Measurements from ENCODE around the gene SSTR1. TPM values are rescaled to one million over a fixed set of nuclear protein-coding genes. Genes with fewer than 3 reads are reported as not detected.
A peak's percentile ranks its signal among the peaks of the same experiment; 100 is the strongest.

Gene SSTR1
- total RNA-seq, 4 donors from 2014 or later: 0.33 to 0.97 (median 0.58) TPM

GRCh38 chr14:38238878-38239277 is 31.2 kb downstream of the SSTR1 start:
- Histone ChIP-seq H3K36me3 (no peaks in the 10 kb centered on the region), H3K4me1 (no peaks in the 10 kb centered on the region), H3K27ac (replicated peaks in 1 of 4) (no peak overlapping the region), H3K4me3 (no peak overlapping the region), H3K27me3 (no peaks in the 10 kb centered on the region), H3K9me3 (no peaks in the 10 kb centered on the region)
- TF ChIP-seq POLR2A (IDR thresholded peaks at IDR 0.05; ENCODE audit: low read depth): no peak
- no peak for TF ChIP-seq EP300 (IDR thresholded peaks at IDR 0.05)
- no peak for TF ChIP-seq POLR2AphosphoS5 (IDR thresholded peaks at IDR 0.05)
- TF ChIP-seq CTCF (IDR thresholded peaks at IDR 0.05): no peak
- DNase-seq (ENCODE audit: extremely low spot score): no peak
- intact Hi-C loops (cut with DNase I): no loop called here

- TF ChIP-seq POLR2A (IDR thresholded peaks at IDR 0.05; ENCODE audit: low read depth) (no peak), EP300 (IDR thresholded peaks at IDR 0.05) (no peak), POLR2AphosphoS5 (IDR thresholded peaks at IDR 0.05) (no peak), CTCF (IDR thresholded peaks at IDR 0.05) (no peak)
- Histone ChIP-seq H3K4me3 (no peak overlapping the region), H3K9me3 (no peaks in the 10 kb centered on the region), H3K36me3 (no peaks in the 10 kb centered on the region), H3K4me1 (no peaks in the 10 kb centered on the region), H3K27me3 (no peaks in the 10 kb centered on the region), H3K27ac (replicated peaks in 1 of 4) (no peak overlapping the region)
- intact Hi-C loops (cut with DNase I): no loop called here
- 70% methylated on average over 1 of the region's 1 CpG for WGBS
- no peak for DNase-seq (ENCODE audit: extremely low spot score)
These were observed 36.1 kb downstream of the SSTR1 start for GRCh38 chr14:38243696-38244240.

- H3K4me1 ChIP-seq: no peaks in the 10 kb centered on the region
- no peaks in the 10 kb centered on the region for H3K36me3 ChIP-seq
- no peak for DNase-seq (ENCODE audit: extremely low spot score)
- TF ChIP-seq EP300 (IDR thresholded peaks at IDR 0.05) (no peak), CTCF (IDR thresholded peaks at IDR 0.05) (peak in 1 of 3 experiments; percentile 7)
- no peak overlapping the region for H3K4me3 ChIP-seq
- H3K9me3 ChIP-seq: no peaks in the 10 kb centered on the region
- 95% methylated on average over 3 of the region's 3 CpGs for WGBS
- H3K27ac ChIP-seq (replicated peaks in 1 of 4): no peak overlapping the region
- intact Hi-C loops (cut with DNase I): no loop called here
- peaks cover 0 to 5% (median 0%) of the 10 kb centered on the region in 4 donors for H3K27me3 ChIP-seq
These were observed 40.8 kb downstream of the SSTR1 start for GRCh38 chr14:38248321-38249028.

GRCh38 chr14:38250331-38250730 is 42.6 kb downstream of the SSTR1 start:
- Histone ChIP-seq H3K36me3 (no peaks in the 10 kb centered on the region), H3K27me3 (peaks cover 0 to 20% (median 0%) of the 10 kb centered on the region in 4 donors), H3K9me3 (no peaks in the 10 kb centered on the region), H3K27ac (replicated peaks in 1 of 4) (no peak overlapping the region), H3K4me3 (peak overlapping the region in 3 of 4 donors; percentile 13 to 53 (median 14)), H3K4me1 (peaks cover 0 to 5% (median 4%) of the 10 kb centered on the region in 4 donors)
- no peak for TF ChIP-seq POLR2A (IDR thresholded peaks at IDR 0.05; ENCODE audit: low read depth)
- no peak for TF ChIP-seq POLR2AphosphoS5 (IDR thresholded peaks at IDR 0.05)
- no peak for TF ChIP-seq EP300 (IDR thresholded peaks at IDR 0.05)
- no peak for TF ChIP-seq CTCF (IDR thresholded peaks at IDR 0.05)
- intact Hi-C loops (cut with DNase I): no loop called here
- no peak for DNase-seq (ENCODE audit: extremely low spot score)

Data from esophagus muscularis mucosa (tissue), 4 donors.